K562 (cell line): ENCODE results near the gene SRBD1. TPM values are rescaled to one million over a fixed set of nuclear protein-coding genes. Genes with fewer than 3 reads are reported as not detected.

Experiments used
- DPF2 ChIP-seq: fragments of 450-650 bp; IDR thresholded peaks from 2 replicates; pipeline ENCODE4 v1.6.1; 2016
- E2F5 ChIP-seq: sonication (generic); formaldehyde crosslinking; IDR thresholded peaks from 2 replicates; pipeline ENCODE4 v1.8.0; 2022; ENCODE audit warnings: mild to moderate bottlenecking, missing genetic modification reagents
- FOXK2 ChIP-seq, 2 experiments: fragments of 450-650 bp; IDR thresholded peaks in 1 of 2; conservative IDR thresholded peaks in 1 of 2; 2 replicates each; pipeline ENCODE4 v1.6.1; 2016; ENCODE audit warnings: low read depth in 2 of 2, mild to moderate bottlenecking in 1 of 2
- MGA ChIP-seq: fragments of 450-650 bp; IDR thresholded peaks from 2 replicates; pipeline ENCODE4 v1.6.1; 2016; ENCODE audit warnings: mild to moderate bottlenecking, moderate library complexity
- SMAD4 ChIP-seq: fragments of 250-450 bp; sonication (Bioruptor Pico); conservative IDR thresholded peaks from 2 replicates; pipeline ENCODE4 v1.8.0; 2021; ENCODE audit warnings: inconsistent platforms, mild to moderate bottlenecking, moderate library complexity
- ZNF224 ChIP-seq: sonication (generic); formaldehyde crosslinking; IDR thresholded peaks from 2 replicates; pipeline ENCODE4 v1.8.0; 2022; ENCODE audit warnings: mild to moderate bottlenecking, missing genetic modification reagents
- polyA plus RNA-seq, 8 experiments: library from polyadenylated mRNA; depleted of rRNA in 4 of 8; stranded (reverse) in 5 of 8; unstranded in 3 of 8; fragments of >200 nt; fragmentation: Nextera tagmentation in 2 of 8; fragmentation: Illumina TruSeq in 1 of 8; extraction: Ambion mirVana in 2 of 8; extraction: Trizol in 1 of 8; gene quantifications; 2 replicates each; pipeline versions ENCODE4 v1.2.1 to v1.2.3, GENCODE V29; 2011 to 2014; ENCODE audit warnings: inconsistent platforms in 1 of 8, missing spikeins in 1 of 8
- total RNA-seq, 7 experiments: library from RNA; depleted of rRNA in 6 of 7; stranded (reverse); fragments of >200 nt in 6 of 7; fragmentation: Illumina TruSeq in 2 of 7; extraction: Trizol in 2 of 7; gene quantifications; 2 replicates each; pipeline versions ENCODE4 v1.2.1 to v1.2.3, GENCODE V29; 2011 to 2021; ENCODE audit warnings: low replicate concordance in 1 of 7

Gene SRBD1
- total and polyA plus RNA-seq, 9 of the 15 experiments (the other 6 are each of a cell fraction or from before 2014, with no cell fraction given): 6.9 to 23.2 (median 14.7) TPM

- TF ChIP-seq MGA (no peak), FOXK2 (conservative IDR thresholded peaks at IDR 0.05 in 1 of 2, IDR thresholded peaks at IDR 0.05 in 1 of 2; ENCODE audit: low read depth in 2 of 2) (no peak), E2F5 (CRISPR knock-in tag) (no peak), DPF2 (no peak), ZNF224 (no peak), SMAD4 (CRISPR knock-in tag) (no peak)
Measured at GRCh38 chr2:45397292-45397691, 213.8 kb downstream of the SRBD1 start (continued).
